ENCODE results near the gene APAF1. TPM values are rescaled to one million over a fixed set of nuclear protein-coding genes. Genes with fewer than 3 reads are reported as not detected.

Gene APAF1
- total RNA-seq, 4 donors from 2014 or later: 10.5 to 25.4 (median 23.4) TPM

DNA sequence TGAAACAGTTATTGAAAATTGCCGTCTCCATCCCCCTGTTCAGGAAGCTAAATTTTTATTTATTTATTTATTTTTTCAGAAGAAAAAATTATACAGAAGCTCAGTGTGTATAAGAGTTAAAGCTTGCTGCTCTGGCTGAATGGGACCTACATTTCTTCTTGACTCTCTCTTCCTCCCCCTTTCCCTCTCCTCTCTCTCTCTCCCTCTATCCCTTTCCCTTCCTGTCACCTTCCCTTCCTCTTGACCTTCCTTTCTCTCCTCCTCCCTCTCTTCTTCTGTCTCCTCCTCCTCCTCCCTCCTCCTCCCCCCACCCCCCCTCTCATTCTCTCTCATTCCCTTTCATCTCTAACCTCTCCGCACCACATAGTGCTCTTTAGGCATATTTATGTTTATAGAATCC, 39.1 kb downstream of the APAF1 start:
- Histone ChIP-seq H3K27ac (no peak overlapping the region), H3K27me3 (no peaks in the 10 kb centered on the region), H3K36me3 (peaks cover 0 to 79% (median 27%) of the 10 kb centered on the region in 4 donors), H3K4me1 (no peaks in the 10 kb centered on the region), H3K4me3 (no peak overlapping the region), H3K9me3 (no peaks in the 10 kb centered on the region)
- intact Hi-C loops (cut with DNase I; ENCODE audit: low total_unique reads) (no loop called here), in situ Hi-C loops (cut with MboI; ENCODE audit: low pct_ligation_motif_present in 1 of 4, low pct_unique_long_range_greater_than_20kb in 1 of 4, low sequenced_read_pairs in 3 of 4) (no loop called here)
- 92 to 96% methylated on average over 1 to 2 of the region's 2 CpGs for WGBS, 2 donors (ENCODE audit: low coverage in 1 of 2)
- no peak for DNase-seq
- TF ChIP-seq POLR2A (IDR thresholded peaks at IDR 0.05) (no peak), POLR2AphosphoS5 (IDR thresholded peaks at IDR 0.05) (no peak), EP300 (IDR thresholded peaks at IDR 0.05; ENCODE audit: low read depth) (no peak)
- TF ChIP-seq, protein P1, sequence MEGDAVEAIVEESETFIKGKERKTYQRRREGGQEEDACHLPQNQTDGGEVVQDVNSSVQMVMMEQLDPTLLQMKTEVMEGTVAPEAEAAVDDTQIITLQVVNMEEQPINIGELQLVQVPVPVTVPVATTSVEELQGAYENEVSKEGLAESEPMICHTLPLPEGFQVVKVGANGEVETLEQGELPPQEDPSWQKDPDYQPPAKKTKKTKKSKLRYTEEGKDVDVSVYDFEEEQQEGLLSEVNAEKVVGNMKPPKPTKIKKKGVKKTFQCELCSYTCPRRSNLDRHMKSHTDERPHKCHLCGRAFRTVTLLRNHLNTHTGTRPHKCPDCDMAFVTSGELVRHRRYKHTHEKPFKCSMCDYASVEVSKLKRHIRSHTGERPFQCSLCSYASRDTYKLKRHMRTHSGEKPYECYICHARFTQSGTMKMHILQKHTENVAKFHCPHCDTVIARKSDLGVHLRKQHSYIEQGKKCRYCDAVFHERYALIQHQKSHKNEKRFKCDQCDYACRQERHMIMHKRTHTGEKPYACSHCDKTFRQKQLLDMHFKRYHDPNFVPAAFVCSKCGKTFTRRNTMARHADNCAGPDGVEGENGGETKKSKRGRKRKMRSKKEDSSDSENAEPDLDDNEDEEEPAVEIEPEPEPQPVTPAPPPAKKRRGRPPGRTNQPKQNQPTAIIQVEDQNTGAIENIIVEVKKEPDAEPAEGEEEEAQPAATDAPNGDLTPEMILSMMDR (IDR thresholded peaks at IDR 0.05): no peak

DNA sequence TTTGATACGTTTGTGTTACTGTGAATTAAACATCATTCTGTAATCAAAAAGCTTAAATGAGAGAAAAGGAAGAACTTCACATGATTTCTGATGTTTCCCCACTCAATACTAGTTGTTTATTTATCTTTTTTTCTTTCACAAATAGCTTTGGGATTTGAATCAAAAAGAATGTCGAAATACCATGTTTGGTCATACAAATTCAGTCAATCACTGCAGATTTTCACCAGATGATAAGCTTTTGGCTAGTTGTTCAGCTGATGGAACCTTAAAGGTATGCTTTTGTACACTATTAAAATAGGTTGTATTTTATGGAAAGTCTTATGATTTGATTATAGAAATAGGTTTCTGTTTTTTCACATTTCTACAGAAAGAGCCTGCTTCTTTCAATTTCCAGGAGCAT, 41.5 kb downstream of the APAF1 start:
- WGBS, 2 donors (ENCODE audit: low coverage in 1 of 2): 86 to 89% methylated on average over 2 of the region's 2 CpGs
- no peak for TF ChIP-seq EP300 (IDR thresholded peaks at IDR 0.05; ENCODE audit: low read depth)
- TF ChIP-seq POLR2A (IDR thresholded peaks at IDR 0.05): no peak
- TF ChIP-seq, protein P1 (IDR thresholded peaks at IDR 0.05): no peak
- no peak for TF ChIP-seq POLR2AphosphoS5 (IDR thresholded peaks at IDR 0.05)
- H3K4me3 ChIP-seq: no peak overlapping the region
- no peak for DNase-seq
- intact Hi-C loops (cut with DNase I; ENCODE audit: low total_unique reads): no loop called here
- no peaks in the 10 kb centered on the region for H3K4me1 ChIP-seq
- H3K36me3 ChIP-seq: peaks cover 0 to 65% (median 23%) of the 10 kb centered on the region in 4 donors
- in situ Hi-C loops (cut with MboI; ENCODE audit: low pct_ligation_motif_present in 1 of 4, low pct_unique_long_range_greater_than_20kb in 1 of 4, low sequenced_read_pairs in 3 of 4): no loop called here
- H3K9me3 ChIP-seq: no peaks in the 10 kb centered on the region
- H3K27me3 ChIP-seq: no peaks in the 10 kb centered on the region
- no peak overlapping the region for H3K27ac ChIP-seq

DNA sequence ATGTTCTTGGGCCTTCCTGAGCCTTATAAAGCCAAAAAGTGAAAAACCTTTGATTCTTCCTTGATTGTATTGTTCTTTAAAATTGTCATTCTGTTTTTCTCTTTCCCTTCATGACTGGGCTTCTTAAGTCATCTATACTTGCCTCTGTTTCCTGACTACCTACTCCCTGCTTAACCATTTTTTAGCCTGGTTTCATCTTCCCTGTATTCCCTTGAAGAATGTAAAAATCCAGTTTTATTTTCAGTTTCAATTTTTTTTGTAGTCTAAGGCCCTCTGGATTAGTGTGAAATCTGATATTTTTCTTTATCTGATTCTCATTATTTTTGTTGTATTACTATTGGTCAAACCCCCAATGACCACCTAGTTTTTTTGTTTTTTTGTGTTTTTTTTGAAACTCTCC, 46.3 kb downstream of the APAF1 start:
- H3K9me3 ChIP-seq: no peaks in the 10 kb centered on the region
- H3K4me1 ChIP-seq: no peaks in the 10 kb centered on the region
- in situ Hi-C loops (cut with MboI; ENCODE audit: low pct_ligation_motif_present in 1 of 4, low pct_unique_long_range_greater_than_20kb in 1 of 4, low sequenced_read_pairs in 3 of 4) (no loop called here), intact Hi-C loops (cut with DNase I; ENCODE audit: low total_unique reads) (no loop called here)
- H3K4me3 ChIP-seq: no peak overlapping the region
- H3K27me3 ChIP-seq: no peaks in the 10 kb centered on the region
- no peak for TF ChIP-seq POLR2A (IDR thresholded peaks at IDR 0.05)
- TF ChIP-seq, protein P1 (IDR thresholded peaks at IDR 0.05): no peak
- no peak for TF ChIP-seq EP300 (IDR thresholded peaks at IDR 0.05; ENCODE audit: low read depth)
- TF ChIP-seq POLR2AphosphoS5 (IDR thresholded peaks at IDR 0.05): no peak
- no peak overlapping the region for H3K27ac ChIP-seq
- no peak for DNase-seq
- peaks cover 0 to 35% (median 10%) of the 10 kb centered on the region in 4 donors for H3K36me3 ChIP-seq

DNA sequence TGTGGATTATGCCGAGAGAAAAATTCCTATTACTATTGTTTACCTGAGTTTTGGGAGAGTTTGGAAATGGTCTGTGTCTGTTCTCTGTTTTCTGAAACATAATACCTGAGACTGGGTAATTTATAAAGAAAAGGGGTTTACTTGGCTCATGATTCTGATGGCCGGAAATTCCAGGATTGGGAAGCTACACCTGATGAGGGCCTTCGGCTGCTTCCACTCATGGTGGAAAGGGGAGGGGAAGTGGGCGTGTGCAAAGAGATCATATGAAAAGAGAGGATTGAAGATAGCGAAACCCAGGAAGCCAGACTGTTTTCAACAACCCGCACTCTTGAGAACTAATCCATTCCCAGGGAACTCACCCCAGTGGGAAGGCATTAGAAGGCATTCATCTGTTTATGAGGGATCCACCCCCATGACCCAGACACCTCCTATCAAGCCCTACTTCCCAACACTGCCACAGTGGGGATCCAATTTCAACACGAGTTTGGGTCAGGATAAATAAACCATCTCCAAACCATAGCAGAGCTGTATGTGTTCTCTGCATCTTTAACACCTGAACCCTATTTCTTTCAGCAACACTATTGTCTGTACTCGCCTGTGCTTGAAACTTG, 51.1 kb downstream of the APAF1 start:
- no peaks in the 10 kb centered on the region for H3K9me3 ChIP-seq
- WGBS, 2 donors (ENCODE audit: low coverage in 1 of 2): 83 to 94% methylated on average over 8 of the region's 8 CpGs
- H3K27me3 ChIP-seq: no peaks in the 10 kb centered on the region
- H3K36me3 ChIP-seq: peaks cover 0 to 22% (median 5%) of the 10 kb centered on the region in 4 donors
- peaks cover 0 to 10% (median 2%) of the 10 kb centered on the region in 4 donors for H3K4me1 ChIP-seq
- TF ChIP-seq EP300 (IDR thresholded peaks at IDR 0.05; ENCODE audit: low read depth) (no peak), POLR2AphosphoS5 (IDR thresholded peaks at IDR 0.05) (no peak), POLR2A (IDR thresholded peaks at IDR 0.05) (no peak)
- TF ChIP-seq, protein P1 (IDR thresholded peaks at IDR 0.05): no peak
- in situ Hi-C loops (cut with MboI; ENCODE audit: low pct_ligation_motif_present in 1 of 4, low pct_unique_long_range_greater_than_20kb in 1 of 4, low sequenced_read_pairs in 3 of 4) (no loop called here), intact Hi-C loops (cut with DNase I; ENCODE audit: low total_unique reads) (no loop called here)
- DNase-seq: no peak
- H3K27ac ChIP-seq: no peak overlapping the region
- H3K4me3 ChIP-seq: no peak overlapping the region
